Stimulated activated memory B cell treated with anti-CD40 and anti-IgM and Interleukin-4, amounts not matched to agents 10 μg/mL and 1 μg/mL and 100 μg/mL, for 72 hours (primary cell): Measurements from ENCODE around the gene PANK2.
"Not testable (repeated sequence)": the region's sequence is repeated elsewhere in the genome, so short reads cannot be mapped to it uniquely, and the experiment has no call there.

Source experiments
- ATAC-seq: fragments of 150-1000 bp; cut with Tn5 transposase; 2 replicates; pipeline ENCODE4 v1.10.0; 2021
- H3K27ac Mint-ChIP-seq: one replicate; pipeline ENCODE4 v1.8.0; 2022; ENCODE audit warnings: mild to moderate bottlenecking, mixed read lengths
- H3K27me3 Mint-ChIP-seq: one replicate; pipeline ENCODE4 v1.8.0; 2022; ENCODE audit warnings: mixed read lengths
- H3K36me3 Mint-ChIP-seq: one replicate; pipeline ENCODE4 v1.8.0; 2022; ENCODE audit warnings: mixed read lengths
- H3K4me1 Mint-ChIP-seq: one replicate; pipeline ENCODE4 v1.8.0; 2022; ENCODE audit warnings: mixed read lengths
- H3K4me3 Mint-ChIP-seq: one replicate; pipeline ENCODE4 v1.8.0; 2022; ENCODE audit warnings: mild to moderate bottlenecking, moderate library complexity, mixed read lengths
- H3K9me3 Mint-ChIP-seq: one replicate; pipeline ENCODE4 v1.8.0; 2022; ENCODE audit warnings: mixed read lengths

Gene PANK2

GRCh38 chr20:3888622-3889488 is at the start of gene PANK2:
TSS of gene PANK2 (plus strand) at chr20:3889387.
- ATAC-seq, result peak; percentile 99
- Mint-ChIP-seq H3K4me3 (peak within 1 kb of the TSS; percentile 92), H3K27me3 (no peaks in the 10 kb centered on the region), H3K4me1 (peaks cover 53% of the 10 kb centered on the region), H3K27ac (peak within 1 kb of the TSS; percentile 89), H3K9me3 (no peaks in the 10 kb centered on the region), H3K36me3 (peaks cover 22% of the 10 kb centered on the region)

- not testable (repeated sequence) for H3K4me1 Mint-ChIP-seq, ATAC-seq, H3K9me3 Mint-ChIP-seq, H3K27ac Mint-ChIP-seq, H3K4me3 Mint-ChIP-seq, H3K36me3 Mint-ChIP-seq, H3K27me3 Mint-ChIP-seq
Observed at GRCh38 chr20:3840201-3840600, 49.0 kb upstream of the PANK2 start.

- no peaks in the 10 kb centered on the region for H3K27me3 Mint-ChIP-seq
- ATAC-seq, result no peak
- H3K27ac Mint-ChIP-seq, result no peak overlapping the region
- H3K4me3 Mint-ChIP-seq, result no peak overlapping the region
- H3K4me1 Mint-ChIP-seq, result peaks cover 17% of the 10 kb centered on the region
- no peaks in the 10 kb centered on the region for H3K9me3 Mint-ChIP-seq
- H3K36me3 Mint-ChIP-seq, result no peaks in the 10 kb centered on the region
Observed at GRCh38 chr20:3842348-3842930, 46.7 kb upstream of the PANK2 start.

DNA sequence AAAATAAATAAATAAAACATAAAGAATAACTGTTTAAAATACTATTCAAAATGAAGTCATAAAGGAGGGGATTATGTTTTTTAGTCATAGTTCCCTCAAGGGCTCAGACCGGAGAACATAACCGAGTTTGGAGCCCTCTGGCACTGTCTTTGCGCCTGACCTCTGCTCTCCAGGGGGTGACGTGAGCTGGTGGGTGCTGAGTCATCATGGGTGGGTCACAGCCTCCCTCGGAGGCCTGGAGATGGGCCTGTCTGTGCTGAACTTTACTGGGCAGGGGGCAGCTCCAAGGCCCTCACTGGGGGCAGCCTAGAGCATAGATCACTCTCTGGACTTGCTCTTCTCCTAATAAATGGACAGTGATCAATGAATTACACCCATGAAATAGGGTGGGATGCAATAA is 45.7 kb upstream of the PANK2 start:
- Mint-ChIP-seq H3K9me3 (no peaks in the 10 kb centered on the region), H3K4me1 (peaks cover 26% of the 10 kb centered on the region), H3K4me3 (no peak overlapping the region), H3K27ac (no peak overlapping the region), H3K36me3 (no peaks in the 10 kb centered on the region), H3K27me3 (no peaks in the 10 kb centered on the region)
- no peak for ATAC-seq

- not testable (repeated sequence) for H3K27ac Mint-ChIP-seq, H3K9me3 Mint-ChIP-seq, H3K27me3 Mint-ChIP-seq, H3K4me3 Mint-ChIP-seq, H3K36me3 Mint-ChIP-seq, ATAC-seq
- H3K4me1 Mint-ChIP-seq, result peaks cover 33% of the 10 kb centered on the region
Observed at GRCh38 chr20:3843990-3844619, 45.1 kb upstream of the PANK2 start.

- H3K4me3 Mint-ChIP-seq, result peak overlapping the region; percentile 84
- ATAC-seq, result no peak
- H3K27ac Mint-ChIP-seq, result peak overlapping the region; percentile 92
- no peaks in the 10 kb centered on the region for H3K9me3 Mint-ChIP-seq
- no peaks in the 10 kb centered on the region for H3K36me3 Mint-ChIP-seq
- H3K27me3 Mint-ChIP-seq, result no peaks in the 10 kb centered on the region
- H3K4me1 Mint-ChIP-seq, result peaks cover 39% of the 10 kb centered on the region
Observed at GRCh38 chr20:3846378-3846739, 42.8 kb upstream of the PANK2 start.

DNA sequence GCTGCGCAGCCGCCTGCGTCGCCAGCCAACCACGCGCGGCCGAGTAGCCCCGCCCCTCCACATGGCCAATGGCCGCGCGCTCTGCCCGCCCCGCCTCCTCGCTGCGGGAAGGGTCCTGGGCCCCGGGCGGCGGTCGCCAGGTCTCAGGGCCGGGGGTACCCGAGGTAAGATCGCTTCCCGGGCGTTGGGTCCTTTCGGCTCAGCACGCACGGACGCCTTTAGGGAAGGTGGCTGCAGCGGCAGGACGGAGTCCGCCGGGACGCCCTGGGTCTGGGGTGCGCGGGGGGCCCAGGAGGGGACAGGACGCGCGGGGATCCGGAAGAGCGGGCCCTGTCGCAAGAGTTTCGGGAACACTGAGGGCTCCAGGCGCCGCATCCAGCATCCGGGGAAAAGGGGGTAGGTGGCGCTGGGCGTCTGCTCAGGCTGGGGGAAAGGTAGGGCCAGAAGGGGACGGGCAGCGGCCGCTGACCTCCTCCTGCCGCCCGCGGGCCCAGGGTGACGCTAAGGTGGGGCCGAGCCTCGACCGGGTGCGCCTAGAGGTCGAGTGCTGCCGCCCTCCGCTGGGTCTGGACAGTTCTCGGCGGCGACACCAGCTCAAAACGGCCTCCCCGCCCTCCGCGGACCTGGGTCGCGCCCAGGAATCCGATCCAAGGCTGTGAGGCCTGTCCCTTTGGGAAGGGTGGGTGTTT is 42.3 kb upstream of the PANK2 start, which contains the start of gene MAVS:
Gene MAVS, plus strand, starts transcription at position 95 of the 689 bp plus-strand sequence. CDS start 7,791 bp downstream, outside the sequence.
- Mint-ChIP-seq H3K36me3 (no peaks in the 10 kb centered on the region), H3K4me3 (peak within 1 kb of the TSS; percentile 84), H3K4me1 (peaks cover 39% of the 10 kb centered on the region), H3K9me3 (no peaks in the 10 kb centered on the region), H3K27me3 (no peaks in the 10 kb centered on the region), H3K27ac (peak within 1 kb of the TSS; percentile 92)
- ATAC-seq, result peak; percentile 98

- Mint-ChIP-seq H3K36me3 (no peaks in the 10 kb centered on the region), H3K9me3 (no peaks in the 10 kb centered on the region), H3K27me3 (no peaks in the 10 kb centered on the region), H3K27ac (peak overlapping the region; percentile 92), H3K4me3 (peak overlapping the region; percentile 84), H3K4me1 (peaks cover 39% of the 10 kb centered on the region)
- no peak for ATAC-seq
Observed at GRCh38 chr20:3847429-3847940, 41.7 kb upstream of the PANK2 start.

GRCh38 chr20:3848565-3848964 is 40.6 kb upstream of the PANK2 start:
- Mint-ChIP-seq H3K27ac (peak overlapping the region; percentile 61), H3K9me3 (no peaks in the 10 kb centered on the region), H3K36me3 (no peaks in the 10 kb centered on the region), H3K27me3 (no peaks in the 10 kb centered on the region), H3K4me3 (peak overlapping the region; percentile 19), H3K4me1 (peaks cover 39% of the 10 kb centered on the region)
- ATAC-seq, result no peak

- Mint-ChIP-seq H3K27ac (no peak overlapping the region), H3K27me3 (no peaks in the 10 kb centered on the region), H3K36me3 (peaks cover 38% of the 10 kb centered on the region), H3K9me3 (no peaks in the 10 kb centered on the region), H3K4me1 (peaks cover 17% of the 10 kb centered on the region), H3K4me3 (no peak overlapping the region)
- no peak for ATAC-seq
Observed at GRCh38 chr20:3854462-3854871, 34.7 kb upstream of the PANK2 start.

DNA sequence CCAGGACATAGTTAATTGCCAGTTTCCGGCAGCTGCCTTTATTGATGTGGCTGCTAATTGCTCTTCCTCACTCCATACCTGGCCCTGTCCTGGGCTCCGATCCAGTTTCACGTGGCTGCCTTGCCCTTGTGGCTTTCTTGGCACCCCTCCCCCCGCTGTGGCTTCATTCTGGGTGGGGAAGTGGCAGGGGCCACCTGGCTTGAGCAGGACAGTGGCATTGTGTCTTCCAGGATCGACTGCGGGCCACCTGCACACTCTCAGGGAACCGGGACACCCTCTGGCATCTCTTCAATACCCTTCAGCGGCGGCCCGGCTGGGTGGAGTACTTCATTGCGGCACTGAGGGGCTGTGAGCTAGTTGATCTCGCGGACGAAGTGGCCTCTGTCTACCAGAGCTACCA is 31.8 kb upstream of the PANK2 start:
- peaks cover 55% of the 10 kb centered on the region for H3K36me3 Mint-ChIP-seq
- peaks cover 19% of the 10 kb centered on the region for H3K4me1 Mint-ChIP-seq
- H3K27me3 Mint-ChIP-seq, result no peaks in the 10 kb centered on the region
- no peak for ATAC-seq
- no peak overlapping the region for H3K27ac Mint-ChIP-seq
- H3K9me3 Mint-ChIP-seq, result no peaks in the 10 kb centered on the region
- no peak overlapping the region for H3K4me3 Mint-ChIP-seq

DNA sequence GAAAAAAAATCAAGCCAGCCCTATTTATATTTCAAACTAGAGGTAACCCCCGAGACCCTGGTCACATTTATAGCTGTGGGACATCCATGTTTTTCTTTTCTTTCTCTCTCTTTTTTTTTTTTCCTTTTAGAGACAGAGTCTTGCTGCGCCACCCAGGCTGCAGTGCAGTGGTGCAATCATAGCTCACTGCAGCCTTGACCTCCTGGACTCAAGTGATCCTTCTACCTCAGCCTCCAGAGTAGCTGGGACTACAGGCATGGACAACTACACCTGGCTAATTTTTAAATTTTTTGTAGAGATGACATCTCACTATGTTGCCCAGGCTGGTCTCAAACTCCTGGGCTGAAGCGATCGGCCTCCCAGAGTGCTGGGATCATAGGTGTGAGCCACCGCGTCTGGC is 30.5 kb upstream of the PANK2 start:
- no peak overlapping the region for H3K4me3 Mint-ChIP-seq
- H3K27ac Mint-ChIP-seq, result no peak overlapping the region
- no peak for ATAC-seq
- no peaks in the 10 kb centered on the region for H3K27me3 Mint-ChIP-seq
- H3K36me3 Mint-ChIP-seq, result peaks cover 67% of the 10 kb centered on the region
- no peaks in the 10 kb centered on the region for H3K9me3 Mint-ChIP-seq
- peaks cover 31% of the 10 kb centered on the region for H3K4me1 Mint-ChIP-seq

GRCh38 chr20:3861191-3861590 is 28.0 kb upstream of the PANK2 start:
- no peak for ATAC-seq
- Mint-ChIP-seq H3K27me3 (no peaks in the 10 kb centered on the region), H3K4me3 (no peak overlapping the region), H3K36me3 (peaks cover 69% of the 10 kb centered on the region), H3K27ac (no peak overlapping the region), H3K9me3 (no peaks in the 10 kb centered on the region), H3K4me1 (peaks cover 24% of the 10 kb centered on the region)

DNA sequence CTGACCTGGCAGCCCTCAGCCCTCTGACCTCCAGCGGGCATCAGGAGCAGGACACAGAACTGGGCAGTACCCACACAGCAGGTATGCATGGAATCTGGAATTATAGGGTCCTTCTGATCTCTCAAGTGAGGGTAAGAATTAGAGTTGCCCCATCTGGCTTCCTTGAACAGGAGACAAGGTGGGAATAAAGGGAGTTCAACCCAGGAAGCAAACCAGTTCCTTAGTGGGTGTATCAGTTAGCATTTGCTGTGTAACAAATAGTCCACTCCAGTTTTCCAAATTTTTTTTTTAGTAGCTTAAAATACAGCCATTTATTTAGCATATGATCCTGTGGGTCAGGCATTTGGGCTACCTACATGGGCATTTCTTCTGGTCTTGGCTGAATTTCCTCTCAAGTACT is 26.9 kb upstream of the PANK2 start:
- Mint-ChIP-seq H3K27me3 (no peaks in the 10 kb centered on the region), H3K4me1 (peaks cover 18% of the 10 kb centered on the region), H3K4me3 (no peak overlapping the region), H3K27ac (peak overlapping the region; percentile 78), H3K9me3 (no peaks in the 10 kb centered on the region), H3K36me3 (peaks cover 68% of the 10 kb centered on the region)
- ATAC-seq, result no peak

DNA sequence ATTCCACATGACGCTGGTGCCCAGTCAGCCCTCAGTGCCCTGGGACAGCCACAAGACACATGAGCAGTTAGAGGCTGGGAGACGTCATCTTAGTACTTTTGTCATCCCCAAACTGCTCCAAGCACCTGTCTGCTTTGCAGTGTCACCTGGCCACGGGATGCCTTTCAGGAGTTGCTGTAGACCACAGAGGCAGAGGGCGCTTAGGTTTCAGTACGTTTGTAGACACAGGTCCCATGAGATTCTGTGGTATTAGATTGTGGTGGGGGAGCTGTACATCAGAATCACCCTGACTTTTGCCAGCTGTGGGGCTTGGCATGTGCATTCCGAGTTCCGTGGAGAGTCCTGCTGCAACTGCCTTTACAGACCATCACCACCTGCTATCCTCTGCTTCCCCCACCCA is 25.9 kb upstream of the PANK2 start:
- Mint-ChIP-seq H3K27ac (peak overlapping the region; percentile 78), H3K9me3 (no peaks in the 10 kb centered on the region), H3K27me3 (no peaks in the 10 kb centered on the region), H3K36me3 (peaks cover 68% of the 10 kb centered on the region), H3K4me1 (peaks cover 25% of the 10 kb centered on the region), H3K4me3 (no peak overlapping the region)
- ATAC-seq, result peak; percentile 91
